Measurements from ENCODE around the gene TSPAN5. TPM values are rescaled to one million over a fixed set of nuclear protein-coding genes. Genes with fewer than 3 reads are reported as not detected.

The TSPAN5 gene
- total RNA-seq, 3 donors from 2014 or later (not counting 1 experiment from before 2014, with no cell fraction given), result 6.8 to 13.7 (median 11.4) TPM

DNA sequence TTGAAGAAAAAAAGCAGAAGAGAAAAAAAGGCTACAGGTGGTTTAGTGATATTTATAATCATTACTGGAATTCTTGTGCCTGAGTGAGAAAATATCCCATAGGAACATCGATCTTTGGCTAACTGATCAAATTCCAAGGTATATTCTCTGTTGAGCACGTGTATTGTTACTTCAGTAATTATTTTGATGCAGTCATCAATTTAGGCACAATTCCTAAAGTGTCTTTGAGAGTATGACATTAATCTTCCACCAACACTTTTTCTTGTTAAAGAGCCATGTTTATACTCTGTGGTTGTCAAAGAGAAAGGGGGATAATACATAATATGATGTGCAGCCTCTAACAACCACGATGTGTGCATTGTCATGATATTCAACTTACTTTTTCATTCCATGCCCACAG lies 151.1 kb downstream of the TSPAN5 start:
- Mint-ChIP-seq H3K36me3 (no peaks in the 10 kb centered on the region), H3K4me3 (no peak overlapping the region), H3K4me1 (peaks cover 11 to 29% of the 10 kb centered on the region in 2 donors), H3K27ac (no peak overlapping the region), H3K27me3 (ENCODE audit: low read depth in 2 of 2) (no peaks in the 10 kb centered on the region), H3K9me3 (no peaks in the 10 kb centered on the region)
- Histone ChIP-seq H3K4me3 (ENCODE audit: low read length) (no peak overlapping the region), H3K27ac (ENCODE audit: low read length) (no peak overlapping the region), H3K36me3 (ENCODE audit: control insufficient read depth, insufficient read depth, low read length) (peaks cover 2% of the 10 kb centered on the region), H3K9me3 (ENCODE audit: control insufficient read depth, insufficient read depth, low read length) (no peaks in the 10 kb centered on the region), H3K4me1 (ENCODE audit: control insufficient read depth, insufficient read depth, low read length) (no peaks in the 10 kb centered on the region), H3K27me3 (ENCODE audit: control insufficient read depth, insufficient read depth, low read length) (no peaks in the 10 kb centered on the region)
- ATAC-seq (no peak), DNase-seq (no peak)
- TF ChIP-seq, protein P1, sequence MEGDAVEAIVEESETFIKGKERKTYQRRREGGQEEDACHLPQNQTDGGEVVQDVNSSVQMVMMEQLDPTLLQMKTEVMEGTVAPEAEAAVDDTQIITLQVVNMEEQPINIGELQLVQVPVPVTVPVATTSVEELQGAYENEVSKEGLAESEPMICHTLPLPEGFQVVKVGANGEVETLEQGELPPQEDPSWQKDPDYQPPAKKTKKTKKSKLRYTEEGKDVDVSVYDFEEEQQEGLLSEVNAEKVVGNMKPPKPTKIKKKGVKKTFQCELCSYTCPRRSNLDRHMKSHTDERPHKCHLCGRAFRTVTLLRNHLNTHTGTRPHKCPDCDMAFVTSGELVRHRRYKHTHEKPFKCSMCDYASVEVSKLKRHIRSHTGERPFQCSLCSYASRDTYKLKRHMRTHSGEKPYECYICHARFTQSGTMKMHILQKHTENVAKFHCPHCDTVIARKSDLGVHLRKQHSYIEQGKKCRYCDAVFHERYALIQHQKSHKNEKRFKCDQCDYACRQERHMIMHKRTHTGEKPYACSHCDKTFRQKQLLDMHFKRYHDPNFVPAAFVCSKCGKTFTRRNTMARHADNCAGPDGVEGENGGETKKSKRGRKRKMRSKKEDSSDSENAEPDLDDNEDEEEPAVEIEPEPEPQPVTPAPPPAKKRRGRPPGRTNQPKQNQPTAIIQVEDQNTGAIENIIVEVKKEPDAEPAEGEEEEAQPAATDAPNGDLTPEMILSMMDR (IDR thresholded peaks at IDR 0.05), result no peak
- intact Hi-C loops (cut with micrococcal nuclease), result no loop called here
- WGBS (ENCODE audit: insufficient coverage), result 89% methylated on average over 1 of the region's 3 CpGs

DNA sequence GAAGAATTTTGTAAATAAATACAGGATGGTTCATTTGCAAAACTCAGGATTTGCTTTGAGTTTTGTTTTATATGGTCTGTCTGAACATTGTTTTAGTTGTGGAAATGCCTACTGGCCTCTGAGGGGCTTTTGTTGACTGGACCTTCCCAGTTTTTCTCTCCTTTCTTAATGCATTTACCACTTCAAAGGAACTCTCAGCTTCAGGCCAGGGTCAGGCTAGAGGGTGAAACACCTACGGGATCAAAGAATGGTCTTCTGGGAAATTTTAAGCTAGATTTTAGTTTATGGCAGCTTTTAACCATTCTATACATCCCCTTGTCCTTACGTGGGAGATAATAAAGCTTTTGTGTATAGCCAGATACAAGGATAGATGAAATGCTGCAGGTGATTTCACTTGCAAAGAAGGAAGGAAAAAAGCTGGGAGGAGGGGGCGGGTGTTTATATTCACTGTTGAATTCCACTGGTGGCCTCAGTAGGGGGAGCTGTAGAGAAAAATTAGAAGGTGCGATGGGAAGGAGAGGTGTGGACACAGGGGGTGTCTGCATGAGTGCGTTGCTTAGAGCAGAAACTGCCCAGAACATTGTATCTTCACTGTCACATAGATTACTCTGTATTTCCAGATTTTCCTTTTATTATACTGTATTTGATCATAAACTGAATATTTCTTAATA lies 151.8 kb downstream of the TSPAN5 start:
- Mint-ChIP-seq H3K9me3 (no peaks in the 10 kb centered on the region), H3K4me1 (peaks cover 17 to 32% of the 10 kb centered on the region in 2 donors), H3K36me3 (no peaks in the 10 kb centered on the region), H3K27me3 (ENCODE audit: low read depth in 2 of 2) (no peaks in the 10 kb centered on the region), H3K4me3 (no peak overlapping the region), H3K27ac (no peak overlapping the region)
- no peak for DNase-seq
- Histone ChIP-seq H3K36me3 (ENCODE audit: control insufficient read depth, insufficient read depth, low read length) (peaks cover 2% of the 10 kb centered on the region), H3K9me3 (ENCODE audit: control insufficient read depth, insufficient read depth, low read length) (no peaks in the 10 kb centered on the region), H3K4me3 (ENCODE audit: low read length) (no peak overlapping the region), H3K4me1 (ENCODE audit: control insufficient read depth, insufficient read depth, low read length) (no peaks in the 10 kb centered on the region), H3K27me3 (ENCODE audit: control insufficient read depth, insufficient read depth, low read length) (no peaks in the 10 kb centered on the region), H3K27ac (ENCODE audit: low read length) (no peak overlapping the region)
- TF ChIP-seq, protein P1 (IDR thresholded peaks at IDR 0.05), result no peak
- 96% methylated on average over 4 of the region's 5 CpGs for WGBS (ENCODE audit: insufficient coverage)
- intact Hi-C loops (cut with micrococcal nuclease), result no loop called here
- no peak for ATAC-seq

DNA sequence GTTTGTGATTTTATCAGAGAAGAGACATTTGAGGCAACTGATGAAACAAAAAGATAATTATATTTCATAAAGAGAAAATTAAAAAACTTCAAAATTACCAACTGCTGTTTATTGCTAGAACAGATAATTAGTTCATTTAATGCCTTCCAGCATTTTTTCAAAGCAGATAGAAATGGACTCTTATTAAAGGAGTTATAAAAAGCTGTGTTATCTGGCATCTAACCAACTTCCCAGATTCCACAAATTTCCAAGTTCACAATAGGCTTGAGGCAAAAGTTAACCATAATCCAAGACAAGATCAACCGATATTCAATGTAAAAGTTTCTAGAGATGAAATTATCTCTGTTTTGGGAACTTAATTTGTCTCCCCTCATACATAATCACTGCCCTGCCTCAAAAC lies 152.4 kb downstream of the TSPAN5 start:
- H3K36me3 ChIP-seq (ENCODE audit: control insufficient read depth, insufficient read depth, low read length), result peaks cover 2% of the 10 kb centered on the region
- no CpG with 5 or more reads among the region's 1 CpG for WGBS (ENCODE audit: insufficient coverage)
- H3K27ac Mint-ChIP-seq, result no peak overlapping the region
- peaks cover 2% of the 10 kb centered on the region for H3K9me3 ChIP-seq (ENCODE audit: control insufficient read depth, insufficient read depth, low read length)
- ATAC-seq, result no peak
- TF ChIP-seq, protein P1 (IDR thresholded peaks at IDR 0.05), result no peak
- no peak overlapping the region for H3K27ac ChIP-seq (ENCODE audit: low read length)
- peaks cover 23 to 35% of the 10 kb centered on the region in 2 donors for H3K4me1 Mint-ChIP-seq
- H3K4me1 ChIP-seq (ENCODE audit: control insufficient read depth, insufficient read depth, low read length), result no peaks in the 10 kb centered on the region
- peaks cover 2 to 3% of the 10 kb centered on the region in 2 donors for H3K9me3 Mint-ChIP-seq
- no peaks in the 10 kb centered on the region for H3K36me3 Mint-ChIP-seq
- no peak overlapping the region for H3K4me3 ChIP-seq (ENCODE audit: low read length)
- no peaks in the 10 kb centered on the region for H3K27me3 Mint-ChIP-seq (ENCODE audit: low read depth in 2 of 2)
- intact Hi-C loops (cut with micrococcal nuclease), result no loop called here
- H3K4me3 Mint-ChIP-seq, result no peak overlapping the region
- no peaks in the 10 kb centered on the region for H3K27me3 ChIP-seq (ENCODE audit: control insufficient read depth, insufficient read depth, low read length)
- DNase-seq, result no peak

DNA sequence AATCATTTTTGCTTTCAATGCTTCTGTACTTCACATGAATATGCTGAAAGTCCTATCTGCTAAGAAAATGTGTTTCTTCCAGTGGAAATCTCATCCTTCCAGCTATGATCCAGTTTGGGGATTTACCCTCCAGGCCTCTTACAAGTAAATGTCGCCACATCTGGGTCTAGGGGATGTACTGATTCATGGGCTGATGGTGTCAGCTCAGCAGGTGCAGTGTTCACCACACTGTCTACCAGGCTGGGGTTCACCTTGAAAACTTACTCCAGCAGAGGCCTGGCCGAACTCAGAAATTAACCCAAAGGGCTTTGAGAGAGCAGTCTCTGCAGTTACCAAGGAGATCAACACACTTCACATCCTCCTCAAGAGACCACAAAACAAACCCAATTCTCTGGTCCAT lies 154.3 kb downstream of the TSPAN5 start:
- DNase-seq (no peak), ATAC-seq (no peak)
- Mint-ChIP-seq H3K27ac (no peak overlapping the region), H3K9me3 (peaks cover 2 to 3% of the 10 kb centered on the region in 2 donors), H3K4me1 (peaks cover 12 to 19% of the 10 kb centered on the region in 2 donors), H3K27me3 (ENCODE audit: low read depth in 2 of 2) (no peaks in the 10 kb centered on the region), H3K36me3 (no peaks in the 10 kb centered on the region), H3K4me3 (no peak overlapping the region)
- H3K36me3 ChIP-seq (ENCODE audit: control insufficient read depth, insufficient read depth, low read length), result peaks cover 2% of the 10 kb centered on the region
- H3K4me3 ChIP-seq (ENCODE audit: low read length), result no peak overlapping the region
- H3K4me1 ChIP-seq (ENCODE audit: control insufficient read depth, insufficient read depth, low read length), result no peaks in the 10 kb centered on the region
- no peaks in the 10 kb centered on the region for H3K27me3 ChIP-seq (ENCODE audit: control insufficient read depth, insufficient read depth, low read length)
- TF ChIP-seq, protein P1 (IDR thresholded peaks at IDR 0.05), result no peak
- H3K9me3 ChIP-seq (ENCODE audit: control insufficient read depth, insufficient read depth, low read length), result peaks cover 2% of the 10 kb centered on the region
- H3K27ac ChIP-seq (ENCODE audit: low read length), result no peak overlapping the region
- WGBS (ENCODE audit: insufficient coverage), result 77% methylated on average over 2 of the region's 2 CpGs
- intact Hi-C loops (cut with micrococcal nuclease), result no loop called here

Data from natural killer cell (primary cell).